HG02798 (cell line): ENCODE data around the gene STOX2.

Experiments used
- ATAC-seq: cut with Tn5 transposase; IDR thresholded peaks from one replicate; pipeline ENCODE4 v1.9.1; 2021; ENCODE audit warnings: mild to moderate bottlenecking; ENCODE audit not compliant: unreplicated experiment, poor library complexity

STOX2 gene

DNA sequence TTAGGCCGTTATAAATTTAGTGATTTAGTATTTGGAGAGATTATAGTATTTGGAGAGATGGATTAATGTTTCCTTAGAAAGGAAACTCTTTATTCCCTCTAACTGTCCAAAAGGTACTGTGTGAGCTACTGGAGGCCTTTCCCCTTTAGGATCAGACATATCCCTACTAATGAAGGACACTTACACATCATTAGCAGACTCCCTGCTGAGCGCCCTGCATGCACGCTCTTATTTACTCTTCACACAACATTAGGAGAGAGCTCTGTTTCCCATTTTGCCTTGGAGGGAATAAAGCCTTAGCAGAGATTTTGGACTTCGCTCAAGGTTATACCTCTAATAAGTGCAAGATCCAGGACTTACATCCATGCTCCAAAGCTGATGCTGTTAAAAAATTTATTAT, 17.8 kb upstream of the STOX2 start:
- no peak for ATAC-seq

DNA sequence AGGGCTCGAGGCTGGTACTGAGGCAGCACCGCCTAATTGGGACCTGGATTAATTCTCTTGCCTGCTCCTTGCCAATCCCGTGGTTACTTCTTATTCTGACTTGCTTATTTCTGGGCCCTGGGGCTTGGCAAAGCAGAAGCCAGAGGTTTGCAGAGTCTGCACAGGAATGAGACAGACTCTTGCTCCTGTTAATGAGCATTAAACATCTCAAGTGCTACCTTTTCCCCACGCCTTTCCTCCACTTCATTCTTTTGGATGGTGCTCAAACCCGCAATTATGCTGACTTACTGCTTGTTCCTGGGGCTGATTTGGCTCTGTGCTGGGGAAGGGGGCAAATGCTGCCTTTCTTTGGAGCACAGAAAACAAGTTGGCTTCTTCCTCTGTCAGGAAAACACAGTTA, 16.5 kb upstream of the STOX2 start:
- ATAC-seq = no peak

DNA sequence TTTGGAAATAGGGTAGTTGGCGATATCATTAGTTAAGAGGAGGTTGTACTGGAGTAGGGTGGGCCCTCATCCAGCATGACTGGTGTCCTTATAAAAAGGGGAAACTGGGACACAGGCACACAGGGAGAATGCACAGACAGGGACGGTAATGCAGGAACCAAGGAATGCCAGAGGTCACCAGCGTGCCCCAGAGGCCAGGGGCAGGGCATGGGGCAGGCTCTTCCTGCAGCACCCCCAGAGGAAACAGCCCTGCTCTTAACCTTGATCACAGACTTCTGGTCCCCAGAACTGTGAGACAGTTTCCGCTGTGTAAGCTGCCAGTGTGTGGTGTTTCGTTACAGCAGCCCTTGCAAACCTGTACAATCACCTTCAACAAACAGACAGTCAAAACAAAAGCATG, 15.9 kb upstream of the STOX2 start:
- no peak for ATAC-seq

DNA sequence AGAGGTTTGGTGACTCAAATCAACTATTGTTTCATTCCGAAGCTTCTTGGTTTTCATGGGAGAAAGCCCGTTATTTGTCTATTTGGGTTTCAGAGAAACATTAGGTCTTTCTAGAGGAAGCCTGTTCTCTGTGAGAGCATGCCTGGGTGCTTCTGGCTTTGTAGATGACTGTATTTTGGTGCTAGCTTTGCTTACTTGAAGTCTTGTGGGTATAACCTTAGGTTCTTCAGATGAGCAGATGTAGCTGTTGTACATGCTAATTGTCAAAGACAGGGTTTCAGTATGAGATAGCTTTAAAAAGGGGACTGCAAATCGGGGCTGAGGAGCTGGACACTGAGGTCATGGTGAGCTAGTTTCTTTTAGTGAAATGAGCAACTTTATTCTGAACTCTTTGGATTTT, 7.9 kb upstream of the STOX2 start:
- no peak for ATAC-seq

DNA sequence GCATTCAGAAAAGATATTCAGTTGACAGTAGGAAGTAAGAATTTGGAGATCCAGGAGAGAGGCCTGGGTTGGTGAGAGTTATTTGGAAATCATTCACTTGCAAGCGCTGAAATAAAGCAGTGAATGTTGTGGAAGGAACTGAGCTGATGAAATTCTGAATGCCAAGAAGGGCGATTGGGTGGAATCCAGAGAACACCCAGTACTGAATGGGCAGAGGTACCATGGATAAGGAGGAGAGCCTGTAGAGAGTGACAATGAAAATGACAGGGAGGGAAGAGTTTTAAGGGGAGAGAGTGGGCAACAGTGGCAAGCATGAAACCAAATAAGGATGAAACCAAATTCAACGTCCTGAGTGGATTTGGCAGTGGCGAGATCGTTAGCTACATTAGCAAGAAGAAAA, 6.7 kb upstream of the STOX2 start:
- no peak for ATAC-seq

DNA sequence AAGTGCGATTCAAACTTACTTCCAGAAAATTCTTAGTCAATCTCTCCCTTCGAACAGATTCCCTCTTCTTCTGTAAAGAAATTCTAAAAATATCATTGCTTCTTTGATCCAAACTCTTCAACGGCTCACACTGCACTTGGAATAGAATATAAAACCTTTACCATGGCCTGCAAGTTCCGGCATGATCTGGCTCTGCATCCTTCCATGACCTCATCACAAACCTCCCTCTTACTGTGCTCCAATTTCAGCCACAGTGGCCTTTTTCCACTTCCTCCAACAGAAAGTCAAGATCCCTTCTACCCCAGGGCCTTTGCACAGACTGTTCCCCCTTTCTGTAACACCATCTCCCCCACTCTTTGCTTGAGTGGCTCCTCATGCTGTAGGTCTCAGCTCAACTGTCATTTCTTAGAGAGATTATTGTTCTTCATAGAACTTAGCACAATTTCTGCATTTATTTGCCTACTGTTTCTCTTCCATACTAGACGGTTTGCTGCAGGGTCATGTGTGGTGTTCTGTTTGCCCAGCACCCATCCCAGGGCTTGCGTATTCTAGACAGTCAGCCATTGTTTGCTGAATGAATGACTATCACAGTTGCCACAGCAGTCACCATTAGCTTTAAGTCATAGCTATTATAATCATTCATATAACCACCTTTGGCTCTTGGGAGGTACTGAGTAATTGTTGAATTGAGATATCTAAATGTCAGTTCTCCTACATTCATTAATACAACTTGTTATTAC, 1.9 kb upstream of the STOX2 start:
- no peak for ATAC-seq

DNA sequence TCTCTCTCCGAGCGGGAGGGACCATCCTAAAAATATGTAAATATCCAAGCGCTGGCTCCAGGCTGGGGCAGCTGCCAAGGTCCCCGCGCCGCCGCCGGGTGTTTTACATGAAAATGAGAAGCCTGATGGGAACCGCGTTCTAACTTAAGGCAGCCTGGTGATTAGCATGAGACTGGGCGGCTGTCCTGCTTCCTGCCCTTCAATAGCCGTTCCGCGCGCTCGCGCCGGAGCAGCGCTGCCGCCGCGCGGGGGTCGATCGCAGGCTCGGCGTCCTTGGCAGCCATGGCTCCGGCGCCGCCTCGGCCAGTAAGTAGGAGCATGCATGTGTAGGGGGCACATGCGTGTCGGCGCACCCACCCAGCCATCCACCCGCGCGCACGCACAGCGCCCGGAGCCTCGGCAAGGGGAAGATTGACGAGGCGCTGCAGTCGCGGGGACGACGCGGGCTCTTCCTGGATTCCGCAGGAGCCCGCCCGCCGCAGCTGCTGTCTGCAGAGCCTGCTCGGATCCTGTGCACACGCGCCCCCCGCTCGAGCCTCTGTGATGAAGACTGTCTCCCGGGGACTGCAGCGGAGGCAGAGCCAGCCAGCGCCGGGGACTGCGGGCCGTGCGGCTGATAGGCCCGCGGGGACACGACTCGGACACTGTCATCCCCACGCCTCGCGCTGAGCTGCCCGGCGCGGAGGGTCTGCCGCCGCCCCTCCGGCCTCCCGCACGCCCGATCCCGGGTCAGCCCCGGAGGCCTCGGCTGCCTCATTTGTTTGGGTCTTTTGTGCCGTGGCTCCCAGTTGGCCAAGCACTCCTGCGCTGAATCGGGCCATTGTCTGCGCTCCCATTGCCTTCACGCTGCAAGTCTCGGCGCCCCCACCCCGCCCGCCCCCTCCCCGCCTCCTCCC, 734 bp downstream of the STOX2 start:
- no peak for ATAC-seq

GRCh38 chr4:183906489-183906738, 1.3 kb downstream of the STOX2 start:
- ATAC-seq = no peak

- ATAC-seq = no peak
Observed at GRCh38 chr4:183906739-183907651, 1.9 kb downstream of the STOX2 start.

- no peak for ATAC-seq
Observed at GRCh38 chr4:183907871-183908683, 3.0 kb downstream of the STOX2 start.

GRCh38 chr4:183909187-183909586, 4.1 kb downstream of the STOX2 start:
- ATAC-seq = no peak

GRCh38 chr4:183909801-183910200, 4.7 kb downstream of the STOX2 start:
- ATAC-seq = no peak

GRCh38 chr4:183912585-183912984, 7.5 kb downstream of the STOX2 start:
- ATAC-seq = no peak

DNA sequence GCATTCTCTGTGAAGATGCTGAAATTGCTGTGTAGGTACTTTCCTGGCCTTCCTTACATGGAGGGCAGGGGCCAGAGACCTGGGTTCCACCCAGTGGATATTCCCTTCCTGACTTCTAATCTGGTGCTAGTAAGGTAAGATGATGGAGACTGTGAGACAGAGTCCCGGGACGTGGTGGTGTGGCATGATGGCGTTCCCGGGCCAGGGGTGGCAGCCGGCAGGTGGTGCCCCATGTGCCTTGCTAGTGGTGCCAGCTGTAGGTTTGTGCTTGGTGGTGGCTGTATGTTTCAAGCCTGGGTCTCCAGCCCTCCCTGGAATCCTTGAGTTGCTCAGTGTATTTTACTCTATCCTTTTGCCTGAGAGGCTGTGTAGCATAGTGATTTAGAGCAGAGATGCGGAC, 10.9 kb downstream of the STOX2 start:
- no peak for ATAC-seq

GRCh38 chr4:183918696-183919095, 13.6 kb downstream of the STOX2 start:
- no peak for ATAC-seq

GRCh38 chr4:183919141-183919540, 14.0 kb downstream of the STOX2 start:
- no peak for ATAC-seq

DNA sequence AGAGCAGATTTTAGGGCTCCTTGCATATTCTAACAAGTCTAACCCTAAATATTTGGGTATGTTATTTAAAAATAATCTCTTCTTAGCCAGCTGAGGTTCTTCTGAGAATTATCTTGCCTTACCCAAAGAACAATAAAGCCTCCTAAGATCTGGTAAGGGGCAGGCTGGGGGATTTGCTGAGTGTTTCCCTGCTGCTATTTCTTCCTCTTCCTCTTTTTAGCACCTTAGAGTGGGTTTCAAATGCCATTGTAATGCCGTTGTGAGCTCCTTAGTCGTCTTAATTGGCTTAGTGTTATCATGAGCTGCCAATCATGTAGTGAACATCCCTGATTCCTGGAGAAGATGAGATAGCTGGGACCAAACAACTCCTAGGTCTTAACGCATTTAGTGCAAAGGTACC, 15.4 kb downstream of the STOX2 start:
- ATAC-seq = no peak

DNA sequence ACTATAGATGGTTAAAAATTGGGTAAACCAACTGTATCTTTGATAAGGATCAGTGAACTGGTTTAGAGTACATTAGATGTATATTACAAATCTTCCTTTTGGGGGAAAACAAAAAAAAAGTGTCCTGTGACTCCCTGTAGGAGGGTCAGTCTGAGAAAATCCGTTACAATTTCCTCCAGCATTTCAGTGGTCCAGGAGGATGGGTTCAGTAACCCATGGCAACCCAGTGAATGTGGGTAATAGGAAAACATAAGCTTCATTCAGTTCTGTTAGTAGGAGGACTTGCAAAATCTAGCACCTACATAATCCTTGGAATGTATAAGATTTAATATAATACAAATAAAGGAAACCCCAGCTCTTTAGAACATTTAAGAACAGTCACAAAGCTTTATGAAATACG, 16.2 kb downstream of the STOX2 start:
- no peak for ATAC-seq

DNA sequence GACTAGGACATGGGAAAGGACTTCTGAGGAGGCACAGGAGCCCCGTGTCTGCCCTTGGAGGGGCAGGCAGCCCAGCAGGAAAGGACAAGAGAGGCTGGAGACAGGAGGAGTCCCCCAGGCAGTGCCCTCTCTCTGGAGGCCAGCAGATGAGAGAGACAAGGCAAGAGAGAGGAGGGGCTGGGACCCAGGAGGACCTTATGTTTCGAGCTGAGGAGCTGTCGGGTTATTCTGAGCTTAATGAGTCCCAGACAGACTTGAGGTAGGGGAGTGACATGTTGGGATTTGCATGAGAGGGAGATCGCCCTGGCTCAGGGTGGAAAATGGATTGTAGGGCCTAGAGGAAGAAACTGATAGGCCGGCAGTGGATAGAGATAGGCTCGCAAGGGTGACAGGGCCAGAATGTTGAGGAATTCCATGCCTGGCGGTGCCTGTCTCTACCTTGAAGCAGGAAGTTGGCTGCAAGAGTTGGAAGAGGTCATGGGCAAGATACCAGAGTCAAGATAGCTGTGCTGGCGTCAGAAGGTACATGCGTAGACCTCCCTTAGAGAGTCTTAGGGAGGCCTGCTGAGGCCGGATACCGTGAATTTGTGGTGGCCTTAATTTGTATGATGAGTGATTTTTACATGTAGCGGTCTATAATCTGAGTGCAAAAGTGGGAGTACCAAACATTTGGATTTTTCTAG, 19.4 kb downstream of the STOX2 start:
- ATAC-seq = no peak

DNA sequence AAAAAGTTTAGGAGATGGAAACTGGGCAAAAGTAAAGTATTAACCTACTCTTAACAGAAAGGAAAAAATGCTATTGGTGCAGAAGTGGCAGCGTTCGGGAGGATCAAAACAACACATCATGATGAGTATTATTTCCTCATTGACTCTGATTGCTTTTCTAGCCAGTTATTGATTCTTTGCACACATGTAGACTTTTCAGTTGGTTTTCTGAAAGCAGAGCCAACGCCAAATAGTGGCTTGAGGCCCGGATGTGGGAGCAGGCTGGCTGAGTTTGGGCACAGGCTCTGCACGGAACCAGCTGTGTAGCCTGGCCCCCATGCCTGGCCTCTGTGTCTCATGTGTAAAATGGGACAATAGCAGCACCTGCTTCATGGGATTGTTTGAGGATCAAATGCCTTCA, 21.8 kb downstream of the STOX2 start:
- ATAC-seq = no peak
